Measurements from ENCODE around the gene ART1. TPM values are rescaled to one million over a fixed set of nuclear protein-coding genes. Genes with fewer than 3 reads are reported as not detected.
A peak's percentile ranks its signal among the peaks of the same experiment; 100 is the strongest.

ART1 gene
- polyA plus RNA-seq, 1 experiment, result not detected

- TF ChIP-seq CTCF (IDR thresholded peaks at IDR 0.05; ENCODE audit: low read depth, low read length), result peak; percentile 97
- no peak for DNase-seq (ENCODE audit: low read depth, low spot score)
- peaks cover 7% of the 10 kb centered on the region for H3K27me3 ChIP-seq (ENCODE audit: control insufficient read depth, insufficient read depth, low read length)
- H3K27ac ChIP-seq (ENCODE audit: low read depth, low read length), result no peak overlapping the region
- H3K4me3 ChIP-seq (ENCODE audit: low read depth, low read length), result no peak overlapping the region
- H3K9me3 ChIP-seq (ENCODE audit: control insufficient read depth, insufficient read depth, low read length), result no peaks in the 10 kb centered on the region
- POLR2A ChIA-PET, result no interaction called here
- CTCF ChIA-PET, result interaction anchor here (0.6 to 2.2 kb wide), 16 partner anchors 10 to 261 kb away, joined by 3 to 6 read pairs (median 4); no protein-coding TSS in a partner anchor
Measured at GRCh38 chr11:3609416-3610265, 35.3 kb upstream of the ART1 start.

- POLR2A ChIA-PET, result no interaction called here
Measured at GRCh38 chr11:3610846-3611245, 34.1 kb upstream of the ART1 start.

GRCh38 chr11:3611976-3612678, 32.8 kb upstream of the ART1 start:
- H3K9me3 ChIP-seq (ENCODE audit: control insufficient read depth, insufficient read depth, low read length), result peaks cover 6% of the 10 kb centered on the region; the same call in 1 of the 2 replicates
- no peak overlapping the region for H3K27ac ChIP-seq (ENCODE audit: low read depth, low read length)
- ChIA-PET POLR2A (no interaction called here), CTCF (no interaction called here)
- no peak overlapping the region for H3K4me3 ChIP-seq (ENCODE audit: low read depth, low read length)
- H3K27me3 ChIP-seq (ENCODE audit: control insufficient read depth, insufficient read depth, low read length), result peaks cover 2% of the 10 kb centered on the region
- no peak for TF ChIP-seq CTCF (IDR thresholded peaks at IDR 0.05; ENCODE audit: low read depth, low read length)
- DNase-seq (ENCODE audit: low read depth, low spot score), result no peak

More at GRCh38 chr11:3610846-3611245, 34.1 kb upstream of the ART1 start:
- CTCF ChIA-PET, result interaction anchor here (1.0 to 1.4 kb wide), 3 partner anchors 17 to 239 kb away, joined by 3 read pairs; no protein-coding TSS in a partner anchor
- H3K27me3 ChIP-seq (ENCODE audit: control insufficient read depth, insufficient read depth, low read length), result peaks cover 2% of the 10 kb centered on the region
- DNase-seq (ENCODE audit: low read depth, low spot score), result no peak
- H3K4me3 ChIP-seq (ENCODE audit: low read depth, low read length), result no peak overlapping the region
- no peaks in the 10 kb centered on the region for H3K9me3 ChIP-seq (ENCODE audit: control insufficient read depth, insufficient read depth, low read length)
- H3K27ac ChIP-seq (ENCODE audit: low read depth, low read length), result no peak overlapping the region
- TF ChIP-seq CTCF (IDR thresholded peaks at IDR 0.05; ENCODE audit: low read depth, low read length), result no peak

- CTCF ChIA-PET, result no interaction called here
- Histone ChIP-seq H3K27me3 (ENCODE audit: control insufficient read depth, insufficient read depth, low read length) (no peaks in the 10 kb centered on the region), H3K27ac (ENCODE audit: low read depth, low read length) (no peak overlapping the region), H3K9me3 (ENCODE audit: control insufficient read depth, insufficient read depth, low read length) (peaks cover 8% of the 10 kb centered on the region; the same call in 1 of the 2 replicates), H3K4me3 (ENCODE audit: low read depth, low read length) (no peak overlapping the region)
- TF ChIP-seq CTCF (IDR thresholded peaks at IDR 0.05; ENCODE audit: low read depth, low read length), result no peak
- POLR2A ChIA-PET, result no interaction called here
- DNase-seq (ENCODE audit: low read depth, low spot score), result no peak
Measured at GRCh38 chr11:3613998-3614741, 30.8 kb upstream of the ART1 start.
